Brain microvascular endothelial cell (primary cell): ENCODE results near the gene KRTCAP2.
"Not testable (repeated sequence)": the region's sequence is repeated elsewhere in the genome, so short reads cannot be mapped to it uniquely, and the experiment has no call there.

Experiments
- DNase-seq: peaks from one replicate; pipeline ENCODE4 v3.0.0-alpha.2; 2020
- H3K27ac ChIP-seq: fragments of 250-450 bp; sonication (Bioruptor Pico); 2 replicates; pipeline ENCODE4 v1.5.1; 2020; ENCODE audit warnings: mild to moderate bottlenecking, moderate library complexity
- H3K27me3 ChIP-seq: fragments of 250-450 bp; sonication (Bioruptor Pico); replicated peaks from 2 replicates; pipeline ENCODE4 v1.5.1; 2020; ENCODE audit warnings: mild to moderate bottlenecking
- H3K36me3 ChIP-seq: fragments of 250-450 bp; sonication (Bioruptor Pico); replicated peaks from 2 replicates; pipeline ENCODE4 v1.5.1; 2020; ENCODE audit warnings: mild to moderate bottlenecking
- H3K4me3 ChIP-seq: 2 replicates; pipeline ENCODE4 v1.5.1; 2011; ENCODE audit warnings: low read depth, mild to moderate bottlenecking, control low read depth, low read length, moderate library complexity
- CTCF ChIP-seq: IDR thresholded peaks from 2 replicates; pipeline ENCODE4 v1.5.1; 2011; ENCODE audit warnings: low read depth, mild to moderate bottlenecking, moderate library complexity, low read length, control low read depth, inconsistent platforms; ENCODE audit errors: missing control alignments
- in situ Hi-C: cut with HindIII; loops from 2 replicates; pipeline ENCODE4 v1.10.0; 2017; ENCODE audit warnings: low sequenced_read_pairs, low pct_ligation_motif_present

The KRTCAP2 gene

GRCh38 chr1:155198547-155198906, 25.4 kb upstream of the KRTCAP2 start:
- in situ Hi-C loops = no loop called here
- Histone ChIP-seq H3K27me3 (no peaks in the 10 kb centered on the region), H3K27ac (no peak overlapping the region), H3K36me3 (peaks cover 10% of the 10 kb centered on the region), H3K4me3 (no peak overlapping the region)
- no peak for TF ChIP-seq CTCF
- no peak for DNase-seq

- in situ Hi-C loops = no loop called here
- DNase-seq = no peak
- Histone ChIP-seq H3K36me3 (peaks cover 10% of the 10 kb centered on the region), H3K27me3 (no peaks in the 10 kb centered on the region), H3K4me3 (no peak overlapping the region), H3K27ac (no peak overlapping the region)
- no peak for TF ChIP-seq CTCF
Observed at GRCh38 chr1:155197901-155198546, 24.9 kb upstream of the KRTCAP2 start.

- Histone ChIP-seq H3K4me3 (no peak overlapping the region), H3K36me3 (peaks cover 10% of the 10 kb centered on the region), H3K27ac (no peak overlapping the region), H3K27me3 (no peaks in the 10 kb centered on the region)
- DNase-seq = no peak
- in situ Hi-C loops = no loop called here
- no peak for TF ChIP-seq CTCF
Observed at GRCh38 chr1:155196893-155197638, 24.0 kb upstream of the KRTCAP2 start.

- no peak for DNase-seq
- H3K36me3 ChIP-seq = peaks cover 10% of the 10 kb centered on the region
- in situ Hi-C loops = no loop called here
- H3K27me3 ChIP-seq = no peaks in the 10 kb centered on the region
- H3K27ac ChIP-seq = no peak overlapping the region
- H3K4me3 ChIP-seq = no peak overlapping the region
- no peak for TF ChIP-seq CTCF
Observed at GRCh38 chr1:155196103-155196892, 23.2 kb upstream of the KRTCAP2 start.

- Histone ChIP-seq H3K4me3 (peak overlapping the region; percentile 63), H3K36me3 (peaks cover 10% of the 10 kb centered on the region), H3K27ac (no peak overlapping the region), H3K27me3 (no peaks in the 10 kb centered on the region)
- in situ Hi-C loops = no loop called here
- TF ChIP-seq CTCF = no peak
- DNase-seq = no peak
Observed at GRCh38 chr1:155195201-155196102, 22.3 kb upstream of the KRTCAP2 start.

- Histone ChIP-seq H3K27ac (peak overlapping the region; percentile 71), H3K4me3 (peak overlapping the region; percentile 63)
- H3K27me3 ChIP-seq, in situ Hi-C loops, DNase-seq, H3K36me3 ChIP-seq: not testable (repeated sequence)
Observed at GRCh38 chr1:155193991-155194240, 20.8 kb upstream of the KRTCAP2 start.
